ENCODE measurements around the gene PCCA.

GRCh38 chr13:100382785-100383184, 293.9 kb downstream of the PCCA start:
- TF ChIP-seq, protein P1, sequence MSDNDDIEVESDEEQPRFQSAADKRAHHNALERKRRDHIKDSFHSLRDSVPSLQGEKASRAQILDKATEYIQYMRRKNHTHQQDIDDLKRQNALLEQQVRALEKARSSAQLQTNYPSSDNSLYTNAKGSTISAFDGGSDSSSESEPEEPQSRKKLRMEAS (IDR thresholded peaks at IDR 0.05), result no peak
- TF ChIP-seq CTCF (CRISPR knock-in tag; IDR thresholded peaks at IDR 0.05) (no peak), ZNF276 (CRISPR knock-in tag; IDR thresholded peaks at IDR 0.05; ENCODE audit: low read depth) (no peak), MEIS2 (CRISPR knock-in tag; IDR thresholded peaks at IDR 0.05) (no peak), EZH2 (conservative IDR thresholded peaks at IDR 0.05; ENCODE audit: low read depth, low read length) (no peak), MAFK (conservative IDR thresholded peaks at IDR 0.05 in 1 of 2, IDR thresholded peaks at IDR 0.05 in 1 of 2; ENCODE audit: low read length in 2 of 2) (no peak), FOXO1 (CRISPR knock-in tag; IDR thresholded peaks at IDR 0.05) (no peak), ZNF737 (CRISPR knock-in tag; IDR thresholded peaks at IDR 0.05; ENCODE audit: borderline replicate concordance) (no peak), ZHX2 (IDR thresholded peaks at IDR 0.05; ENCODE audit: low read depth) (no peak), ZHX2 (CRISPR knock-in tag; IDR thresholded peaks at IDR 0.05; ENCODE audit: borderline replicate concordance) (no peak), SRSF1 (optimal IDR thresholded peaks at IDR 0.05; ENCODE audit: low read depth, low read length) (no peak), ZNF761 (CRISPR knock-in tag; conservative IDR thresholded peaks at IDR 0.05) (no peak), ZNF619 (CRISPR knock-in tag; IDR thresholded peaks at IDR 0.05) (no peak)
- TF ChIP-seq, protein P2, sequence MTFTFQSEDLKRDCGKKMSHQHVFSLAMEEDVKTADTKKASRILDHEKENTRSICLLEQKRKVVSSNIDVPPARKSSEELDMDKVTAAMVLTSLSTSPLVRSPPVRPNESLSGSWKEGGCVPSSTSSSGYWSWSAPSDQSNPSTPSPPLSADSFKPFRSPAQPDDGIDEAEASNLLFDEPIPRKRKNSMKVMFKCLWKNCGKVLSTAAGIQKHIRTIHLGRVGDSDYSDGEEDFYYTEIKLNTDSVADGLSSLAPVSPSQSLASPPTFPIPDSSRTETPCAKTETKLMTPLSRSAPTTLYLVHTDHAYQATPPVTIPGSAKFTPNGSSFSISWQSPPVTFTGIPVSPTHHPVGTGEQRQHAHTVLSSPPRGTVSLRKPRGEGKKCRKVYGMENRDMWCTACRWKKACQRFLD (CRISPR knock-in tag; IDR thresholded peaks at IDR 0.05; ENCODE audit: borderline replicate concordance), result no peak
- TF ChIP-seq, protein P3, sequence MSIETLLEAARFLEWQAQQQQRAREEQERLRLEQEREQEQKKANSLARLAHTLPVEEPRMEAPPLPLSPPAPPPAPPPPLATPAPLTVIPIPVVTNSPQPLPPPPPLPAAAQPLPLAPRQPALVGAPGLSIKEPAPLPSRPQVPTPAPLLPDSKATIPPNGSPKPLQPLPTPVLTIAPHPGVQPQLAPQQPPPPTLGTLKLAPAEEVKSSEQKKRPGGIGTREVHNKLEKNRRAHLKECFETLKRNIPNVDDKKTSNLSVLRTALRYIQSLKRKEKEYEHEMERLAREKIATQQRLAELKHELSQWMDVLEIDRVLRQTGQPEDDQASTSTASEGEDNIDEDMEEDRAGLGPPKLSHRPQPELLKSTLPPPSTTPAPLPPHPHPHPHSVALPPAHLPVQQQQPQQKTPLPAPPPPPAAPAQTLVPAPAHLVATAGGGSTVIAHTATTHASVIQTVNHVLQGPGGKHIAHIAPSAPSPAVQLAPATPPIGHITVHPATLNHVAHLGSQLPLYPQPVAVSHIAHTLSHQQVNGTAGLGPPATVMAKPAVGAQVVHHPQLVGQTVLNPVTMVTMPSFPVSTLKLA (IDR thresholded peaks at IDR 0.05), result no peak
